ENCODE measurements around the gene GRM1. TPM values are rescaled to one million over a fixed set of nuclear protein-coding genes. Genes with fewer than 3 reads are reported as not detected.

The GRM1 gene
- polyA plus RNA-seq, 1 experiment, result 0.02 TPM

DNA sequence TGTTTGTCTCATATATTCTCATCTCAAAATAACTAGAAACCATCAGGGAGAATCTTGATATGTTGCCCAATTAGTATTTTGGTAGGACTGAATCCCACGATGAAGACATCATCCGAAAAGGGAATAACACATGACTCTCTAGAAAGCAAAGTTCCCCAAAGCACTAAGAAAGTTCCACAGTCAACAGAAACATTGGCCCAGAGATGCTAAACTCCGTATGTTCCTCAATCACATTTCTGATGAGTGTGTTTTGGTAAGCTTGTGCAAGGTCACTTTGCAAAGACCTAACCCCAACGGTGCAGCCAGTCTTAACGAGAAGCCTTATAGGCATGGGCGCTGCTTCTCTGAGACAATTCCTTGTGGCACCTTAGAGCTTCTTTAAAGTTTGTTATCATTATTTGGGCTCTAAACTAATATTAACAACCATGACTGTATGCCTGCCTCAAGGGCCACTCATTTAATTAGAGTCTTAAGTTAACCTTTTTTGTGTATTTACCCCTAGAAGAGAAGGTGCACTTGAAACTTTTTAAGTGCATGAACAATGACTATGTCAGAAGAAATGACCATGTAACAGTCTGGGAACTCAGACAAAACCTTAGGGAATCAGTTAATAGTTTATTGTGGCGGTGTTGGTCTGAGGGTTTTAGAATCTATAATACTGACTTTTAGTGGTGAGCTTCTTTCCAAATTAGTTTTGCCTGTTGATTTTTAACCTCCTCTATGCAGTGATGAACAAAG is 312.8 kb downstream of the GRM1 start:
- Histone ChIP-seq H3K4me3 (ENCODE audit: low read depth, low read length) (no peak overlapping the region), H3K27me3 (ENCODE audit: control insufficient read depth, insufficient read depth, low read length) (no peaks in the 10 kb centered on the region; the same call in 1 of the 2 replicates), H3K36me3 (ENCODE audit: control insufficient read depth, insufficient read depth, low read length) (no peaks in the 10 kb centered on the region)
- POLR2A ChIA-PET, result no interaction called here
- TF ChIP-seq, protein P1, sequence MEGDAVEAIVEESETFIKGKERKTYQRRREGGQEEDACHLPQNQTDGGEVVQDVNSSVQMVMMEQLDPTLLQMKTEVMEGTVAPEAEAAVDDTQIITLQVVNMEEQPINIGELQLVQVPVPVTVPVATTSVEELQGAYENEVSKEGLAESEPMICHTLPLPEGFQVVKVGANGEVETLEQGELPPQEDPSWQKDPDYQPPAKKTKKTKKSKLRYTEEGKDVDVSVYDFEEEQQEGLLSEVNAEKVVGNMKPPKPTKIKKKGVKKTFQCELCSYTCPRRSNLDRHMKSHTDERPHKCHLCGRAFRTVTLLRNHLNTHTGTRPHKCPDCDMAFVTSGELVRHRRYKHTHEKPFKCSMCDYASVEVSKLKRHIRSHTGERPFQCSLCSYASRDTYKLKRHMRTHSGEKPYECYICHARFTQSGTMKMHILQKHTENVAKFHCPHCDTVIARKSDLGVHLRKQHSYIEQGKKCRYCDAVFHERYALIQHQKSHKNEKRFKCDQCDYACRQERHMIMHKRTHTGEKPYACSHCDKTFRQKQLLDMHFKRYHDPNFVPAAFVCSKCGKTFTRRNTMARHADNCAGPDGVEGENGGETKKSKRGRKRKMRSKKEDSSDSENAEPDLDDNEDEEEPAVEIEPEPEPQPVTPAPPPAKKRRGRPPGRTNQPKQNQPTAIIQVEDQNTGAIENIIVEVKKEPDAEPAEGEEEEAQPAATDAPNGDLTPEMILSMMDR (IDR thresholded peaks at IDR 0.05; ENCODE audit: insufficient read depth, low read depth, low read length), result no peak
- CTCF ChIA-PET, result interaction anchor here (1.2 kb wide), 1 partner anchor 10 kb away, joined by 3 read pairs; no protein-coding TSS in a partner anchor
- no peak for DNase-seq (ENCODE audit: low read depth)

DNA sequence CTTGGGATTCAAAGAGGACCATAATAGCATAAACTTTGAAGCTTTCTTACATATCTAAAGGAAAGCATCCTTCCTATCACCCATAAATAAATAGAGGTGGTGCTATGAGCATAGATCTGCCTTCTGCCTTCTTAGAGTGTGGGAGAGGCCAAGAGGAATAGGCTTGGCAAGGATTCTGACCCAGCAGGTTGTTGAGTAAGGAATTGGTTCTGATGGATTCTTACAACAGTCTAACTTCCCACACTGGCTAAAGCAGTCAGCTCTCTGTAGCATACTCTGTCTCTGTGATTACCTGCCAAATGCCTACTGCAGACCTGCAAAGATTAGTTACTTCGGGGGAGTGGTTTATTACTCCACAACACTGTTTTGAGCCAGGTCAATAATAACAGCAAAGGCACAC is 316.7 kb downstream of the GRM1 start:
- no peaks in the 10 kb centered on the region for H3K36me3 ChIP-seq (ENCODE audit: control insufficient read depth, insufficient read depth, low read length)
- POLR2A ChIA-PET, result no interaction called here
- H3K27me3 ChIP-seq (ENCODE audit: control insufficient read depth, insufficient read depth, low read length), result no peaks in the 10 kb centered on the region; the same call in 1 of the 2 replicates
- TF ChIP-seq, protein P1 (IDR thresholded peaks at IDR 0.05; ENCODE audit: insufficient read depth, low read depth, low read length), result no peak
- CTCF ChIA-PET, result interaction anchor here (1.3 kb wide), 1 partner anchor 8 kb away, joined by 3 read pairs; no protein-coding TSS in a partner anchor
- no peak overlapping the region for H3K4me3 ChIP-seq (ENCODE audit: low read depth, low read length)
- DNase-seq (ENCODE audit: low read depth), result no peak

DNA sequence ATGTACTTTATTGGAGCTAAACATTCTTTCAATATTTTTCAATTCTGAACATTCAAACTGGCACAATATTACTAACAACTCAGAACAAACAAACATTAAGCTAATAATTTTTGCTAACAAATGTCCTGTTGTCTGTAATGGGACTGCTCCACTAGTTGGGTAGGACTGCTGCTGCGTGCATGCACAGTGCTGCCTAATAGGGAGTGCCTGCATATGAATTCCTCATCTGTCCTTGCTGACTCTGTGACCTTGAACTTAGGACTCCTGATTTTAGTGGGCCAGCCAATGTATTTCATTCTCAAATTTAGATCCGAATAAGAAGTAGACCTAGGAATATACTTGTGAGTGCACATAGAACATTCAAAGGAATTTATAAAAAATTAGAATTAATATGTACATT is 318.2 kb downstream of the GRM1 start:
- Histone ChIP-seq H3K27me3 (ENCODE audit: control insufficient read depth, insufficient read depth, low read length) (no peaks in the 10 kb centered on the region), H3K36me3 (ENCODE audit: control insufficient read depth, insufficient read depth, low read length) (no peaks in the 10 kb centered on the region), H3K4me3 (ENCODE audit: low read depth, low read length) (no peak overlapping the region)
- CTCF ChIA-PET, result interaction anchor here (0.9 kb wide), 1 partner anchor 10 kb away, joined by 3 read pairs; no protein-coding TSS in a partner anchor
- TF ChIP-seq, protein P1 (IDR thresholded peaks at IDR 0.05; ENCODE audit: insufficient read depth, low read depth, low read length), result no peak
- POLR2A ChIA-PET, result no interaction called here
- DNase-seq (ENCODE audit: low read depth), result no peak

DNA sequence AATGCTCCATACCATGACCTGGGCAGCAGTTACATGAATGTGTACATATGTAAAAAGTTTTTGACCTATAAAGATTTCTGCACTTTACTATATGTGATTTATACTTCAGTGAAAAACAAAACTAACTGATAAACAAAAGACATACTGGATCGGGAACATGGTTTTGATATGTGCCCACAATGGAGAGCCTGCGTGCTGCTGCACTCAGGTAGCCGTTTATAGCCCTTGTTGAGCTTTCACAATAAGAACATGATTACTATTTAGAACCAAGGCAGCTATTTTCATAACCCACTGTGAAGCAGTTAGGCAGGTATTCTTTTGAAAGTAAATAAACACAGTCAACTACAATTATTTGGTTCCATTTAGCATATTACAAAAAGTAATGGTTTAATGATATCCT is 318.8 kb downstream of the GRM1 start:
- TF ChIP-seq, protein P1 (IDR thresholded peaks at IDR 0.05; ENCODE audit: insufficient read depth, low read depth, low read length), result no peak
- Histone ChIP-seq H3K27me3 (ENCODE audit: control insufficient read depth, insufficient read depth, low read length) (no peaks in the 10 kb centered on the region), H3K4me3 (ENCODE audit: low read depth, low read length) (no peak overlapping the region), H3K36me3 (ENCODE audit: control insufficient read depth, insufficient read depth, low read length) (no peaks in the 10 kb centered on the region)
- CTCF ChIA-PET, result no interaction called here
- DNase-seq (ENCODE audit: low read depth), result no peak
- POLR2A ChIA-PET, result no interaction called here

DNA sequence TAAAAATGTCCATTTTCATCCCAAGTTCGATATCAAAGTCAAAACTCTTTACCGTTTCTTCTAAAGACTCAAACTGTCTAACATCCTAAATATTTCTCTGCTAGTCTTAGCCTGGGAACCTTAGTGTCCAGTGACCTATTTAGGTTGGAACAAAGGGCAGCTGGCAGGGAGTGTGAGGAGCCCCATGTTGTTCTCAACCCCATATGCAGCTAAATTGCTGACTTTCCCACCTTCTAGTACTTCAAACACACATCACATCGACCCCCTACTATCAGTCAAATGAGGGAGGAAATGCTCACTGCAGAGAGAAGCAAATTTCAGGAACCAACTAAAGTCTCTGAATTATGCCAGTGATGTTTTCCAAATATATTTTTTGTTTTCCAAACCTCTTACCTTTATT is 322.2 kb downstream of the GRM1 start:
- DNase-seq (ENCODE audit: low read depth), result no peak
- ChIA-PET POLR2A (no interaction called here), CTCF (no interaction called here)

More for the DNA sequence above, 322.2 kb downstream of the GRM1 start:
- H3K4me3 ChIP-seq (ENCODE audit: low read depth, low read length), result no peak overlapping the region
- TF ChIP-seq, protein P1 (IDR thresholded peaks at IDR 0.05; ENCODE audit: insufficient read depth, low read depth, low read length), result no peak
- no peaks in the 10 kb centered on the region for H3K27me3 ChIP-seq (ENCODE audit: control insufficient read depth, insufficient read depth, low read length)
- no peaks in the 10 kb centered on the region for H3K36me3 ChIP-seq (ENCODE audit: control insufficient read depth, insufficient read depth, low read length)

Measured in BJ (cell line).